ENCODE measurements around the gene GK.

Gene GK

GRCh38 chrX:30653415-30654131, at the start of gene GK:
TSS of gene GK (plus strand) at chrX:30653423. CDS start at chrX:30653538, 115 bp downstream.
- H3K4me1 ChIP-seq (ENCODE audit: control insufficient read depth in 5 of 5, insufficient read depth in 5 of 5, low read length in 5 of 5), result peaks cover 0 to 14% (median 3%) of the 10 kb centered on the region in 5 donors
- H3K9me3 ChIP-seq (ENCODE audit: control insufficient read depth in 5 of 5, low read length in 5 of 5), result no peaks in the 10 kb centered on the region
- H3K36me3 ChIP-seq (ENCODE audit: control insufficient read depth in 5 of 5, insufficient read depth in 5 of 5, low read length in 5 of 5), result no peaks in the 10 kb centered on the region
- H3K27me3 ChIP-seq (ENCODE audit: control insufficient read depth in 5 of 5, insufficient read depth in 4 of 5, low read length in 5 of 5), result peaks cover 0 to 9% (median 0%) of the 10 kb centered on the region in 5 donors
- H3K9ac ChIP-seq (ENCODE audit: low read length in 5 of 5), result peak within 1 kb of the TSS in 3 of 5 donors; percentile 31 to 70 (median 60)
- H3K4me3 ChIP-seq (ENCODE audit: low read depth in 1 of 5, low read length in 5 of 5), result peak within 1 kb of the TSS; percentile 69 to 87 (median 80)
- peak within 1 kb of the TSS; percentile 68 for H3K27ac ChIP-seq (ENCODE audit: low read depth, low read length)

- H3K27me3 ChIP-seq (ENCODE audit: control insufficient read depth in 5 of 5, insufficient read depth in 4 of 5, low read length in 5 of 5), result no peaks in the 10 kb centered on the region
- H3K36me3 ChIP-seq (ENCODE audit: control insufficient read depth in 5 of 5, insufficient read depth in 5 of 5, low read length in 5 of 5), result no peaks in the 10 kb centered on the region
- H3K4me3 ChIP-seq (ENCODE audit: low read depth in 1 of 5, low read length in 5 of 5), result no peak overlapping the region
- H3K9me3 ChIP-seq (ENCODE audit: control insufficient read depth in 5 of 5, low read length in 5 of 5), result no peaks in the 10 kb centered on the region
- no peaks in the 10 kb centered on the region for H3K4me1 ChIP-seq (ENCODE audit: control insufficient read depth in 5 of 5, insufficient read depth in 5 of 5, low read length in 5 of 5)
- no peak overlapping the region for H3K27ac ChIP-seq (ENCODE audit: low read depth, low read length)
- no peak overlapping the region for H3K9ac ChIP-seq (ENCODE audit: low read length in 5 of 5)
Measured at GRCh38 chrX:30607155-30607554, 46.1 kb upstream of the GK start.

- Histone ChIP-seq H3K27ac (ENCODE audit: low read depth, low read length) (no peak overlapping the region), H3K4me3 (ENCODE audit: low read depth in 1 of 5, low read length in 5 of 5) (no peak overlapping the region), H3K9ac (ENCODE audit: low read length in 5 of 5) (no peak overlapping the region), H3K9me3 (ENCODE audit: control insufficient read depth in 5 of 5, low read length in 5 of 5) (no peaks in the 10 kb centered on the region), H3K27me3 (ENCODE audit: control insufficient read depth in 5 of 5, insufficient read depth in 4 of 5, low read length in 5 of 5) (no peaks in the 10 kb centered on the region), H3K36me3 (ENCODE audit: control insufficient read depth in 5 of 5, insufficient read depth in 5 of 5, low read length in 5 of 5) (no peaks in the 10 kb centered on the region), H3K4me1 (ENCODE audit: control insufficient read depth in 5 of 5, insufficient read depth in 5 of 5, low read length in 5 of 5) (no peaks in the 10 kb centered on the region)
Measured at GRCh38 chrX:30610026-30610425, 43.2 kb upstream of the GK start.

GRCh38 chrX:30612250-30612655, 41.0 kb upstream of the GK start:
- Histone ChIP-seq H3K9ac (ENCODE audit: low read length in 5 of 5) (no peak overlapping the region), H3K4me1 (ENCODE audit: control insufficient read depth in 5 of 5, insufficient read depth in 5 of 5, low read length in 5 of 5) (no peaks in the 10 kb centered on the region), H3K27ac (ENCODE audit: low read depth, low read length) (no peak overlapping the region), H3K27me3 (ENCODE audit: control insufficient read depth in 5 of 5, insufficient read depth in 4 of 5, low read length in 5 of 5) (no peaks in the 10 kb centered on the region), H3K36me3 (ENCODE audit: control insufficient read depth in 5 of 5, insufficient read depth in 5 of 5, low read length in 5 of 5) (no peaks in the 10 kb centered on the region), H3K9me3 (ENCODE audit: control insufficient read depth in 5 of 5, low read length in 5 of 5) (peaks cover 0 to 11% (median 6%) of the 10 kb centered on the region in 5 donors), H3K4me3 (ENCODE audit: low read depth in 1 of 5, low read length in 5 of 5) (no peak overlapping the region)

GRCh38 chrX:30613721-30614120, 39.5 kb upstream of the GK start:
- H3K4me1 ChIP-seq (ENCODE audit: control insufficient read depth in 5 of 5, insufficient read depth in 5 of 5, low read length in 5 of 5), result no peaks in the 10 kb centered on the region
- H3K27me3 ChIP-seq (ENCODE audit: control insufficient read depth in 5 of 5, insufficient read depth in 4 of 5, low read length in 5 of 5), result no peaks in the 10 kb centered on the region
- peaks cover 0 to 13% (median 6%) of the 10 kb centered on the region in 5 donors for H3K9me3 ChIP-seq (ENCODE audit: control insufficient read depth in 5 of 5, low read length in 5 of 5)
- no peak overlapping the region for H3K27ac ChIP-seq (ENCODE audit: low read depth, low read length)
- H3K36me3 ChIP-seq (ENCODE audit: control insufficient read depth in 5 of 5, insufficient read depth in 5 of 5, low read length in 5 of 5), result no peaks in the 10 kb centered on the region
- no peak overlapping the region for H3K9ac ChIP-seq (ENCODE audit: low read length in 5 of 5)
- H3K4me3 ChIP-seq (ENCODE audit: low read depth in 1 of 5, low read length in 5 of 5), result no peak overlapping the region

GRCh38 chrX:30615229-30615628, 38.0 kb upstream of the GK start:
- Histone ChIP-seq H3K36me3 (ENCODE audit: control insufficient read depth in 5 of 5, insufficient read depth in 5 of 5, low read length in 5 of 5) (no peaks in the 10 kb centered on the region), H3K4me1 (ENCODE audit: control insufficient read depth in 5 of 5, insufficient read depth in 5 of 5, low read length in 5 of 5) (no peaks in the 10 kb centered on the region), H3K27ac (ENCODE audit: low read depth, low read length) (no peak overlapping the region), H3K4me3 (ENCODE audit: low read depth in 1 of 5, low read length in 5 of 5) (no peak overlapping the region), H3K9ac (ENCODE audit: low read length in 5 of 5) (no peak overlapping the region), H3K9me3 (ENCODE audit: control insufficient read depth in 5 of 5, low read length in 5 of 5) (peaks cover 0 to 13% (median 6%) of the 10 kb centered on the region in 5 donors), H3K27me3 (ENCODE audit: control insufficient read depth in 5 of 5, insufficient read depth in 4 of 5, low read length in 5 of 5) (no peaks in the 10 kb centered on the region)

GRCh38 chrX:30618160-30618765, 35.0 kb upstream of the GK start:
- no peak overlapping the region for H3K27ac ChIP-seq (ENCODE audit: low read depth, low read length)
- H3K4me3 ChIP-seq (ENCODE audit: low read depth in 1 of 5, low read length in 5 of 5), result no peak overlapping the region
- no peak overlapping the region for H3K9ac ChIP-seq (ENCODE audit: low read length in 5 of 5)
- no peaks in the 10 kb centered on the region for H3K36me3 ChIP-seq (ENCODE audit: control insufficient read depth in 5 of 5, insufficient read depth in 5 of 5, low read length in 5 of 5)
- peaks cover 0 to 4% (median 0%) of the 10 kb centered on the region in 5 donors for H3K4me1 ChIP-seq (ENCODE audit: control insufficient read depth in 5 of 5, insufficient read depth in 5 of 5, low read length in 5 of 5)
- H3K27me3 ChIP-seq (ENCODE audit: control insufficient read depth in 5 of 5, insufficient read depth in 4 of 5, low read length in 5 of 5), result peaks cover 0 to 5% (median 0%) of the 10 kb centered on the region in 5 donors
- H3K9me3 ChIP-seq (ENCODE audit: control insufficient read depth in 5 of 5, low read length in 5 of 5), result peaks cover 7 to 23% (median 8%) of the 10 kb centered on the region in 5 donors

GRCh38 chrX:30620125-30620524, 33.1 kb upstream of the GK start:
- H3K27ac ChIP-seq (ENCODE audit: low read depth, low read length), result no peak overlapping the region
- H3K27me3 ChIP-seq (ENCODE audit: control insufficient read depth in 5 of 5, insufficient read depth in 4 of 5, low read length in 5 of 5), result peaks cover 0 to 5% (median 0%) of the 10 kb centered on the region in 5 donors
- H3K36me3 ChIP-seq (ENCODE audit: control insufficient read depth in 5 of 5, insufficient read depth in 5 of 5, low read length in 5 of 5), result no peaks in the 10 kb centered on the region
- peaks cover 7 to 23% (median 8%) of the 10 kb centered on the region in 5 donors for H3K9me3 ChIP-seq (ENCODE audit: control insufficient read depth in 5 of 5, low read length in 5 of 5)
- no peak overlapping the region for H3K9ac ChIP-seq (ENCODE audit: low read length in 5 of 5)
- H3K4me1 ChIP-seq (ENCODE audit: control insufficient read depth in 5 of 5, insufficient read depth in 5 of 5, low read length in 5 of 5), result peaks cover 0 to 4% (median 0%) of the 10 kb centered on the region in 5 donors
- H3K4me3 ChIP-seq (ENCODE audit: low read depth in 1 of 5, low read length in 5 of 5), result no peak overlapping the region

GRCh38 chrX:30620980-30621618, 32.1 kb upstream of the GK start:
- H3K9me3 ChIP-seq (ENCODE audit: control insufficient read depth in 5 of 5, low read length in 5 of 5), result peaks cover 3 to 23% (median 8%) of the 10 kb centered on the region in 5 donors

GRCh38 chrX:30622361-30622760, 30.9 kb upstream of the GK start:
- H3K27ac ChIP-seq (ENCODE audit: low read depth, low read length), result no peak overlapping the region
- H3K4me3 ChIP-seq (ENCODE audit: low read depth in 1 of 5, low read length in 5 of 5), result peak overlapping the region in 1 of 5 donors; percentile 15
- peaks cover 0 to 13% (median 8%) of the 10 kb centered on the region in 5 donors for H3K9me3 ChIP-seq (ENCODE audit: control insufficient read depth in 5 of 5, low read length in 5 of 5)
- peaks cover 0 to 5% (median 0%) of the 10 kb centered on the region in 5 donors for H3K27me3 ChIP-seq (ENCODE audit: control insufficient read depth in 5 of 5, insufficient read depth in 4 of 5, low read length in 5 of 5)
- H3K9ac ChIP-seq (ENCODE audit: low read length in 5 of 5), result no peak overlapping the region
- H3K36me3 ChIP-seq (ENCODE audit: control insufficient read depth in 5 of 5, insufficient read depth in 5 of 5, low read length in 5 of 5), result no peaks in the 10 kb centered on the region
- H3K4me1 ChIP-seq (ENCODE audit: control insufficient read depth in 5 of 5, insufficient read depth in 5 of 5, low read length in 5 of 5), result peaks cover 0 to 4% (median 0%) of the 10 kb centered on the region in 5 donors

More at GRCh38 chrX:30620980-30621618, 32.1 kb upstream of the GK start:
- Histone ChIP-seq H3K27me3 (ENCODE audit: control insufficient read depth in 5 of 5, insufficient read depth in 4 of 5, low read length in 5 of 5) (peaks cover 0 to 5% (median 0%) of the 10 kb centered on the region in 5 donors), H3K36me3 (ENCODE audit: control insufficient read depth in 5 of 5, insufficient read depth in 5 of 5, low read length in 5 of 5) (no peaks in the 10 kb centered on the region), H3K9ac (ENCODE audit: low read length in 5 of 5) (no peak overlapping the region), H3K27ac (ENCODE audit: low read depth, low read length) (peak overlapping the region; percentile 10), H3K4me3 (ENCODE audit: low read depth in 1 of 5, low read length in 5 of 5) (no peak overlapping the region), H3K4me1 (ENCODE audit: control insufficient read depth in 5 of 5, insufficient read depth in 5 of 5, low read length in 5 of 5) (peaks cover 0 to 4% (median 0%) of the 10 kb centered on the region in 5 donors)

Data from subcutaneous abdominal adipose tissue (tissue), 5 donors.